T-helper 22 cell (primary cell): ENCODE measurements around the gene KANSL1L.
"Not testable (repeated sequence)": the region's sequence is repeated elsewhere in the genome, so short reads cannot be mapped to it uniquely, and the experiment has no call there.

Experiments
- DNase-seq: peaks from one replicate; pipeline ENCODE4 v3.0.0-alpha.2; 2020; ENCODE audit warnings: low read depth

The KANSL1L gene, protein sequence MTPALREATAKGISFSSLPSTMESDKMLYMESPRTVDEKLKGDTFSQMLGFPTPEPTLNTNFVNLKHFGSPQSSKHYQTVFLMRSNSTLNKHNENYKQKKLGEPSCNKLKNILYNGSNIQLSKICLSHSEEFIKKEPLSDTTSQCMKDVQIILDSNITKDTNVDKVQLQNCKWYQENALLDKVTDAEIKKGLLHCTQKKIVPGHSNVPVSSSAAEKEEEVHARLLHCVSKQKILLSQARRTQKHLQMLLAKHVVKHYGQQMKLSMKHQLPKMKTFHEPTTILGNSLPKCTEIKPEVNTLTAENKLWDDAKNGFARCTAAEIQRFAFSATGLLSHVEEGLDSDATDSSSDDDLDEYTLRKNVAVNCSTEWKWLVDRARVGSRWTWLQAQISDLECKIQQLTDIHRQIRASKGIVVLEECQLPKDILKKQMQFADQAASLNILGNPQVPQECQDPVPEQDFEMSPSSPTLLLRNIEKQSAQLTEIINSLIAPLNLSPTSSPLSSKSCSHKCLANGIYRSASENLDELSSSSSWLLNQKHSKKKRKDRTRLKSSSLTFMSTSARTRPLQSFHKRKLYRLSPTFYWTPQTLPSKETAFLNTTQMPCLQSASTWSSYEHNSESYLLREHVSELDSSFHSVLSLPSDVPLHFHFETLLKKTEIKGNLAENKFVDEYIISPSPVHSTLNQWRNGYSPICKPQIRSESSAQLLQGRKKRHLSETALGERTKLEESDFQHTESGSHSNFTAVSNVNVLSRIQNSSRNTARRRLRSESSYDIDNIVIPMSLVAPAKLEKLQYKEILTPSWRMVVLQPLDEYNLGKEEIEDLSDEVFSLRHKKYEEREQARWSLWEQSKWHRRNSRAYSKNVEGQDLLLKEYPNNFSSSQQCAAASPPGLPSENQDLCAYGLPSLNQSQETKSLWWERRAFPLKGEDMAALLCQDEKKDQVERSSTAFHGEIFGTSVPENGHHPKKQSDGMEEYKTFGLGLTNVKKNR

DNA sequence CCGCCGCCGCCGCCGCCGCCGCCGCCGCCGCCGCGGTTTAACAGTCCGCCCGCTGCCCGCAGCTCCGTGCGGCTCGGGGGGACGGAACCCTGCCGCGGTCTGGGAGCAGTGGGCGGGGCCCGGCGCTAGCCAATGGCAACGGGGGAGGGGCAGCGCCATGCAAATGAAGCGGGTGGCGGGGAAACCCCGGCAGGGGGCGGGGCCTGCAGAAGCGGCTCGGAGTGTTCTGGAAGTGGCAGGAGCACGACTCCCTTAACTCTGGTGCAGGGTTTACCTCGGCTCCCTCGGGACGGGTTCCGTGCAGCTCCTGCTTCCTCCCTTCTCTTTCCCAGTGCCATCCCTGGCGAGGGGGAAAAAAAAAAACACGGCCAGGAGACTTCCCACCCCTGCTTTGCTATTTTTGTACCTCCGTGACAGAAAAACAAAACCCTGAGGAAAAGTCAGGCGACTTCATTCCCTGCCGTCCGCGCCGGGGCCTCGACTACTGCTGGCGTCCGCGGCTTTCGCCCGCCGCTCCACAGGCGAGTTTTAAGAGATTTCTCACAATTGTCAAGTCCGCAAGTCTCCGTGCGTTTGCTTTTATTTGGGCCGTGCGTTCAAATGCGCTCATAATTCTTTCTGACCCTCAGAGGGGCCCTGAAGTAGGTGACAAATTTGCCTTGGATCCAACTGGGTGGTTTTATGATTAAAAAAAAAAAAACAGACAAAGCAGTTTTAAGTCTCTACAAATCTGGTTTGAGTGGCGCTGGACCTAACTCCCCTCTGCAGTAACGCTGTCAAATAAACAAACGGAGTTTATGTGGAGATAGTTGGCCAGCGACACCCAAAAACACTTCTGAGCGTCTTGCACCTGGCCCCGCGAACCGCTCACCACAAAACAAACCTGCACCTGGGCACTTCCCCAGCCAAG is at the start of gene KANSL1L:
TSS of gene KANSL1L (minus strand) at position 101 of the 910 bp plus-strand sequence. CDS start 16,827 bp downstream, outside the sequence.
- DNase-seq = peak; percentile 93

DNA sequence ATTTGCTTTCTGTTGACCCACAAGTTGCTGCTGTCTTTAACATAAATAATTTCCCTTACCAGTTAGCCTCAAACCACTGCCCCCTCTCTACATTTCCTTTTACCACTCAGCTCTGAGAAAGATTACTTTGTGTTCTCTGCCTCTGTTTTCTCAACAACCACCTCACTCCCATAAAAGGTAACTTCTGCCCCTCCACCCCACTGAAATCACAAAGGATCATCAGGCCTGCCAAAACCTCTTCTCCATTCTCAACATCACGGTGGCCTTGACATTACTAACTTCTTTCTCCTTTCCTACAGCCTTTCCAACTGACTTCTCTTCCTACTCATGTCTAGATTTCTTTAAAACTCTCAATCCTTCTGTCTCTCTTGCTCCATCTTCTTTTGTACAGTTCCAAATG is 43.9 kb upstream of the KANSL1L start:
- no peak for DNase-seq

DNA sequence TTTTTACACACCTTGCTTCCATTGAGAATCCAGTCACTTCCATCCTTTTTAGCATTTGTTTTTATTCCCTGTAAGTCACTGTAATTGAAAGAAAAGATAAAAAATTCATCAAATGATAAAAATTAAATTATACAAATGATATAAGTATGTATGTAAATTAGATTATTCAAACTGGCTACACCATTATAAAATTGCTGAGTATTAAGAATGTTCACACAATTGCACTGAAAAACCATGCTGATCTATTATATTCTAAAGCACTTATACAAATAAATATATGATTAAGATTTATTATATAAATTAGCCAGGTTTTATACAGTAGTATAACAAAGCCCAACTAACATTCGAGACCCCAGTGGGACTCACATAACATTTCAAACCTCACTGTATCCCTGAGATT is 39.0 kb upstream of the KANSL1L start:
- DNase-seq = no peak

DNA sequence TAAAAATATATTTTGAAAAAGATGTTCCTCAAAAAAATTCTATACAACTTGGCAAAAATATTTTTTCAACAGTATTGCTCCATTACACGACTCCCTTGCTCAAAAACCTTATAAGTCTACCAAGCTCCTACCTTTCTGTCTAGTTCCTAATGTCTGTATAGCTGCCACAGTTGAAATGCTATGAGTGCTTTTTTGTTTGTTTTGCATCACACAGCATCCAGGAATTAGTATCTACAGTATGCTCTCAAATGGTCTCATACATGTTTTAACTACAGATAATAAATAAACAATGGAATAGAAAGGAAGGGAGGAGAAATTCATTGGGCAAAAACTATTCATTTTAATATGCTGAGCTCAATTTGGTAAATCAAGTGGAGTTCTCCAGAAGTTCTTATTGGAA is 36.7 kb upstream of the KANSL1L start:
- DNase-seq = no peak

DNA sequence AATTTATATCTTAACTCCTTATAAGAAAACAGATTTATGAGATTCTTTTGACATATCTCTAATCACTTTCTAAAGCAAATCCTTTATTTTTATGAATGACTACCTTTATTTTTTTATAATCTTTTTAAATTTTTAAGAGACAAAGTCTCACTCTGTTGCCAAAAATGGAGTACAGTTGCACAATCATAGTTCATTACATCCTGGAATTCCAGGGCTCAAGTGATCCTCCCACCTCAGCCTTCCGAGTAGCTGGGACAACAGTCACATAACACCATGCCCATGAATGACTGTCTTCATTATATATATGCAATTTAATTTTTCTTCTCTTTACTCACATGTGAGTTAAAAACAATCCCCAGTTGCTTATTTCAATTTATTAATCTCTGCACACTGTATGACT is 32.3 kb upstream of the KANSL1L start:
- DNase-seq = no peak

DNA sequence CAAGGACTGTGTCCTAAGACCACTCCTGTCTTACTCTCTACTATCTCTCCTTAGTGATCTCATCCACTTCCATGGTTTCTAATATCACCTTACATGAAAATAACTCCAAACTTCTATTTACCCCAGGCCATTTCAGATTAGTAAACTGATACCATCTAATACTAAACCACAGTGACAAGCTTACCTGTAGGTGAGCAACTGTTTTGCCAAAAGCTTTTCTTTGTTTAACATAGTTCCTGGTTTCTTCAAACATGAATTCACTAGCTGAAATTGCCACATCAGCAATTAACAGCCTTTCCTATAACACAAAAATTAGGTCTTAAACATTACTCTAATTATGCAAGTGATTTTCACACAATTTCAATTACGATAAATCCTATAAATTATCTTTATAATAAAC is 31.9 kb upstream of the KANSL1L start:
- no peak for DNase-seq

DNA sequence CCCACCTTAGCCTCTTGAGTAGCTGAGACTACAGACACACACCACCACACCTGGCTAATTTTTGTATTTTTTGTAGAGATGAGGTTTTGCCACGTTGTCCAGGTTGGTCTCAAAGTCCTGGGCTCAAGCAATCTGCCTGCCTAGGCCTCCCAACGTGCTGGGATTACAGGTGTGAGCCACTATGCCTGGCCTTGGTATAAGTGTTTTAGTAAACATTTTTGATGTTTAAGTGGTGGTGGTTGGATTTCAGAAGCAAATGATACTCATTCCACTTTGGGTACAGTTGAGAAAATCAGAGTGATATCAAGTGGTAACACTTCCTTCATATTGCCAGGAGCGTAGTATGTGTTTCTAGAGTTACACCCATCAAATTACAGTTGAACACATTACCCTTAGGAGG is 28.6 kb upstream of the KANSL1L start:
- no peak for DNase-seq

DNA sequence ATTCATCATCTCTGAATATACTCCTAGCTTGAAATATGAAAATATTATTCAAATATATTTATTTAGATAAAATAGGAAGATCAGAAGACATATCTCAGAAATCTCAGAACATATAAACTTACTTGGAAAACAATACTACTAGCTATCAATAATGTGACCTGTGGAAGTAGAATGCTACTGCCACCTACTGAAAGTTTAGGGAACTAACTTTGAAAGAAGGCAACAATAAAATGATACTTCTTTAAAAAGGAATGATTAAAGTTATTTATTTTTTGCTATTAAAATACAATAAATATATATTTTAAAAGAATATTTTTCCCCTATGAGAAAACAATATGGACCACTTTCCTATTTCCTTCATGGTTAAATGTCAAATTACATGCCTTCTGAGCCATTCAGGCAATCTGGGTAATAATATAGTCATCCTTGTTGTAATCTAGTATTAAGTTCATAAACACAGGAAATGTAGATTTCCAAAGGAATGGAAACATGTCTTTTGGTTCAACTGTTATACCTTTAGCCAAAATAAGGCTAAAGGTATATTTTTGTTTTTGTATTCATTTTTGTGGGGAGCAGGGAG is 28.1 kb upstream of the KANSL1L start:
- no peak for DNase-seq

DNA sequence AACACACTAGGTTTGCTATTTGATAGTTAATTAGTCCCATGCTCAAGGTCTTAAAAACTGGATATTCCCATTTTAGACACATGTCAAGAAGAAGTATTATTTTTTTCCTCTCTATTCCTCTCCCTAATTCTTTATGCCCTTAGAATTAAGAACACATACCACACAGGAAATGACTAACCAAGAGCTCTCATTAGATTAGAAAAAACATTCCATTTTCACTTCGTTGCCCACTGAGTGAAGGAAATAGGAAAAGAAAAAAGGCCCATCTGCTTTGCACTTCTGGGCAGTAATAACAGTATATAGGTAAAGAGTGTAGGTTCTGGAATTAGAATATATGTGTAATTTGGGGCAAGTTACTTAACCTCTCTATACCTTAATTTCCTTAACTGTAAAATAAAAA is 27.1 kb upstream of the KANSL1L start:
- no peak for DNase-seq

DNA sequence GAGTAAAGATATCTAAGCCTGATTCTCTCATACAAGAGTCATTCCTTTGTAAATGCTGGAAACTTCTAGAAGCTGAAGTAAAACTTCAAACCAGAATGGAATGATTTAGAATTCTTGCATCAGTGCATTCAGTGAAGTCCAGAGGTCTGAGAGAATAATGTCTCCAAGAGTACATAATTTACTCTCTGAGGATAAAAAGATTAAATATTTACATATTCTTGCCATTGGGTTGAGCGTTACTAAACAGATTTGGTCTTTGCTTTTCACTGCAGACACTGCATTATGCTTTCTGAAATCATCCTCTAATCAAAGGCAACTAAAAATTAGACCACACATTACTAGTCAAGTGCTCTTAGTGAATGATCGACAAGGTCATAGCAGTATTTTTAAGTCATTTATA is 26.5 kb upstream of the KANSL1L start:
- no peak for DNase-seq

DNA sequence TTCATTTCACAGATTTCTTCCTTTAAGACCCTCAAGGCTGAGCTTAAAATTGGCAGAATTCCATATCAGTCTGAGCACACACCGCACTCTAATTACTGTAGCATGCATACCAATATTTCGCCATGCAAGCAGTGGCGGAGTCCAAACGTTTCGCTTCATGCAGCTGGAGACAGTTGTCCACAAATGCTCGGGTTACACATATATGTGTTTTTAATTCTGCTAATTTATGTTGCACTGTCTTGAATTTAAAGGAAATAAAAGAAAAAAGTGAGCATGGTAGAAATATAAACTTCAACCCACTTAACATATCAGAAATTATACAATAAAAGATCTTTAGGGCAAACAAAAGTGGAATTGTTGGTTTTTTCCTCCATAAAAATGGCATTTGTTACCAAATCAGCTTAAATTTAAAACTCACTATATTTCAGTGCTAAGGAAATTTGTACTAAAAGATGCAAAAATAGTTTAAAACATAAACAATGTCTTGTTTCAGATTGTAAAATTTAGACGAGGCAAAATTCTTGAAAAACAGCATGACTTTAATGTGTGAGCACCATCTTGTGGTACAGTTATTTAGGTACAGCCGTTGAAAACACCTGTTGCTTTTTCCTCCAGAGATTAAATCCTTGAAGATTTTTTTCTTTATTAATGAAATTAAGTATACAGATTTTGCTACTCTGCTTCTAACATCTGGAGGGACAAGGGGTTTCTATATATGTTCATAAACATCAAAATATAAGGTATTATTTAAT is 24.1 kb upstream of the KANSL1L start:
- DNase-seq = no peak

DNA sequence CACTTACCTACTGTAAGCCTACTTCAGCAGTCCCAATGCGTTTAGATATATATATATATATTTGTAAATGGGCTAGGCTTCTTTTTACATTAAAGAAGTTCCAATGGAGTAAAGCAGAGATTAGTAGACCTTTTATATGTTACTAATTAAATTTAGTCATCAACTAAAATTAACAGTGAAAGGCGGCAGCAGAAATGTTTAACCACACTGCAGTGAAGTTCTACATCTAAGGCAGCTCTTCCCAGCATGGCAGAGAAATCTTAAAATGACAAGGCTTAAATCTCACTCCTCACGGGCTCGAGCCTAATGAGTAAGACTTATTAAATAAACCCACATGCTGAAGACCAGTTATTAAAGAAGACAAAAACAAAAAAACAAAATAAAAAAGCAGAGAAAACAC is 19.1 kb upstream of the KANSL1L start:
- no peak for DNase-seq

DNA sequence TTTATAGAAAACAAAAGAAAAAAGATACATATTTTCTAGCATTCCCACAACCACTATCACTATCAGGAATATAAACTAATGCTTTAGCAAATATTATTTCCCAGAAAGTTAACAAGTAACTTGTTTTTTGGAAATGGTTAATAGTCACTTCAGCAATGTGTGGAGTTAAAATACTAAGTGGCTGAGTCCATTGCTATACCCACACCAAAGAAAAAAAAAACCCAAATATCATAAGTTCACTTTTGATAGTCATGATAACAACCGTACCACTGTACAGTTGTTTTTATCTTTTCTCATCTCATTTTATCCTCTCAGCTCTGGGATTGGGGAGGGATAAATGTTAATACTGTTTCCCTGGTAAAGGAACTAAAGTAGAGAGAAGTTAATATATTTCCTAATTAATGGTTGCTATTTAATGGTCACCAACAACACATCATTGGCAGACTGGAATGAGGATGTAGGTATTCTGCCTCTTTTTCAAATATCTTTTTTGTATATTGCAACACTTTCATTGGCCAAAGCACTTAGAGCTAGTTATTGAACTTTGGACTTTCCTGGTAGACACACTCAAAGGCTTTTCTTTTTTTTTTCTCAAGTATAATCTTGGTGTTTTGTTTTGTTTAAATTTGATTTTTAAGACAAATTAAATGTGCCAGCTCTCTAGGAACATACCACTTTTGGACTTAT is 18.4 kb upstream of the KANSL1L start:
- no peak for DNase-seq

DNA sequence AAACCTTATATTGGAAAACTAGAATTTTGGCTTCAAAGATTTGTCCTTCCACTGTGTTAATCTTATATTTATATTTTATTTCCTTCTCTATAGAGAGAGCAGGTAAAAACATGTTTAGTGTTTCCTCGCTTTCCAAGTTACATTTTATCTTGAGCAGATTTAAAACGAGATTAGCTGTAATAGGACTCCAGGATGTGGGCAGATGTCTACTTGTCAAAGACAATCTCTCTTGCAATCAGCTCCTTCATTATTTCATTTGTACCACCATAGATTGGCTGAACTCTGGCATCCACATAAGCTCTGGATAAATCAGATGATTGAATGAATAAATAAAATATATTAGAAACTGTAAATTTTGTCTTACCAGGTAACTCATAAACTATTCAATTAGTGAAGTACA is 17.5 kb upstream of the KANSL1L start:
- no peak for DNase-seq

DNA sequence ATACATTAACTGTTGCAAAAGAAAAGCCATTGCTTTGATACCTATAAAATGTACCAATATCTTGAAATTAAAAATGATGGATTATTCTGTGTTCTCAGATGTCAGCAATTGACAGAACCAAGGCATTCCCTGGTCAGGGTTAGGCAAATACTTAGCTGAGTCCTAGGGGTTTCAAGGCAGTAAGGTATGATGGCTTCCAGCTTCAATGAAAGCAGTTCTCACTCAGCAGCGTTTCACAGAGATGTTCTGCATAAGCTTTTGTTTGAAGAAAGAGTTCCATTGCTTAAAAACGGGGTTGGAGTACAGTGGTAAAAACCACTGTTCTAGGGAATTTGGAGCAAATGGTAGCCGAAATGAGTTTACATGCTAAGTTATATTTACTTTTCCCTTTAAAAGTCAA is 17.0 kb upstream of the KANSL1L start:
- no peak for DNase-seq

DNA sequence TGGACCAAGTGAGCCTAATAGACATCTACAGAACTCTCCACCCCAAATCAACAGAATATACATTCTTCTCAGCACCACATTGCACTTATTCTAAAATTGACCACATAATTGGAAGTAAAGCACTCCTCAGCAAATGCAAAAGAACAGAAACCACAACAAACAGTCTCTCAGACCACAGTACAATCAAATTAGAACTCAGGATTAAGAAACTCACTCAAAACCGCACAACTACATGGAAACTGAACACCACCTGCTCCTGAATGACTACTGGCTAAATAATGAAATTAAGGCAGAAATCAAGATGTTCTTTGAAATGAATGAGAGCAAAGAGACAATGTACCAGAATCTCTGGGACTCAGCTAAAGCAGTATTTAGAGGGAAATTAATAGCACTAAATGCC is 12.7 kb upstream of the KANSL1L start:
- not testable (repeated sequence) for DNase-seq

DNA sequence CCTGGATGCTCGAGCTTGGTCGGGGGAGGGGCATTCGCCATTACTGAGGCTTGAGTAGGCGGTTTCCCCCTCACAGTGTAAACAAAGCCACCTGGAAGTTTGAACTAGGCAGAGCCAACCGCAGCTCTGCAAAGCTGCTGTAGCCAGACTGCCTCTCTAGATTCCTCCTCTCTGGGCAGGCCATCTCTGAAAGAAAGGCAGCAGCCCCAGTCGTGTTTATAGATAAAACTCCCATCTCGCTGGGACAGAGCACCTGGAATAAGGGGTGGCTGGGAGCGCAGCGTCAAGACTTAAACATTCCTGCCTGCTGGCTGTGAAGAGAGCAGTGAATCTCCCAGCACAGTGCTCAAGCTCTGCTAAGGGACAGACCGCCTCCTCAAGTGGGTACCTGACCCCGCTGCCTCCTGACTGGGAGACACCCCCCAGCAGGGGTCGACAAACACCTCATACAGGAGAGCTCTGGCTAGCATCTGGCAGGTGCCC is 10.4 kb upstream of the KANSL1L start:
- not testable (repeated sequence) for DNase-seq

DNA sequence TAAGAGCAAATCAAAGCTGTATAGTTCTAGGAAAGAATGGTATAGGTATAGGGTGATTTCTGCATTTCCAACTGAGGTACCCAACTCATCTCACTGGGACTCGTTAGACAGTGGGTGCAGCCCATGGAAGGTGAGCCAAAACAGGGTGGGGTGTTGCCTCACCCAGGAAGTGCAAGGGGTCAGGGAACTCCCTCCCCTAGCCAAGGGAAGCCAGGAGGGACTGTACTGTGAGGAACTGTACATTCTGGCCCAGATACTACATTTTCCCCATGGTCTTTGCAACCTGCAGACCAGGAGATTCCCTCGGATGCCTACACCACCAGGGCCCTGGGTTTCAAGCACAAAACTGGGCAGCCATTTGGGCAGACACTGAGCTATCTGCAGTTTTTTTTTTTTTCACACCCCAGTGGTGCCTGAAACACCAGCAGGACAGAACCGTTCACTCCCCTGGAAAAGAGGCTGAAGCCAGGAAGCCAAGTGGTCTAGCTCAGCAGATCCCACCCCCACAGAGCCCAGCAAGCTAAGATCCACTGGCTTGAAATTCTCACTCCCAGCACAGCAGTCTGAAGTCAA is 9.9 kb upstream of the KANSL1L start:
- DNase-seq = not testable (repeated sequence)

DNA sequence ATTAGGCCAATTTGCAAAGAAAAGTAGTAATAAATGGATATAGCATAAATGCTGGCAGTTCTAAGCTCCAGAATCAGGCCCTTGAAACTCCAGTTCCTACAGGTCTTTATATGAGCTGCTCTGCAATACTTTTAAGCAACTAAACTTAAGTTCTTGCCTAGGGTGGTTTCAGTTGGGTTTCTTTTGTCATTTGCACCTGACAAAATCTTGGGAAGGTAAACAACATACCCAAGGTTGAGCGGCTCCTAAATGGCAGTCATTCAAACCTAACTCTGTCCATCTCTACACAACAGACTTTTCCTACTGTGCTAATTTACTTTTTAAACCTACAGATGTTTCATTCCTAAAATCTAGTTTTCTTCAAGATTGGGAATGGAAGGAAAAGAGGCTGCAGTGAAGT is 9.3 kb upstream of the KANSL1L start:
- DNase-seq = no peak
